ENCODE measurements around the gene OMP.

GRCh38 chr11:77135069-77135468 is 32.4 kb downstream of the OMP start:
- TF ChIP-seq, protein P1, sequence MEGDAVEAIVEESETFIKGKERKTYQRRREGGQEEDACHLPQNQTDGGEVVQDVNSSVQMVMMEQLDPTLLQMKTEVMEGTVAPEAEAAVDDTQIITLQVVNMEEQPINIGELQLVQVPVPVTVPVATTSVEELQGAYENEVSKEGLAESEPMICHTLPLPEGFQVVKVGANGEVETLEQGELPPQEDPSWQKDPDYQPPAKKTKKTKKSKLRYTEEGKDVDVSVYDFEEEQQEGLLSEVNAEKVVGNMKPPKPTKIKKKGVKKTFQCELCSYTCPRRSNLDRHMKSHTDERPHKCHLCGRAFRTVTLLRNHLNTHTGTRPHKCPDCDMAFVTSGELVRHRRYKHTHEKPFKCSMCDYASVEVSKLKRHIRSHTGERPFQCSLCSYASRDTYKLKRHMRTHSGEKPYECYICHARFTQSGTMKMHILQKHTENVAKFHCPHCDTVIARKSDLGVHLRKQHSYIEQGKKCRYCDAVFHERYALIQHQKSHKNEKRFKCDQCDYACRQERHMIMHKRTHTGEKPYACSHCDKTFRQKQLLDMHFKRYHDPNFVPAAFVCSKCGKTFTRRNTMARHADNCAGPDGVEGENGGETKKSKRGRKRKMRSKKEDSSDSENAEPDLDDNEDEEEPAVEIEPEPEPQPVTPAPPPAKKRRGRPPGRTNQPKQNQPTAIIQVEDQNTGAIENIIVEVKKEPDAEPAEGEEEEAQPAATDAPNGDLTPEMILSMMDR (IDR thresholded peaks at IDR 0.05), result no peak
- TF ChIP-seq EZH2 (IDR thresholded peaks at IDR 0.05; ENCODE audit: borderline replicate concordance, insufficient read depth, low read depth, low read length, poor library complexity, severe bottlenecking), result no peak
